ENCODE measurements around the gene SAMSN1. TPM values are rescaled to one million over a fixed set of nuclear protein-coding genes. Genes with fewer than 3 reads are reported as not detected.

SAMSN1 gene
- total and polyA plus RNA-seq, 2 experiments from 2014 or later = 0.82 to 1.7 TPM

DNA sequence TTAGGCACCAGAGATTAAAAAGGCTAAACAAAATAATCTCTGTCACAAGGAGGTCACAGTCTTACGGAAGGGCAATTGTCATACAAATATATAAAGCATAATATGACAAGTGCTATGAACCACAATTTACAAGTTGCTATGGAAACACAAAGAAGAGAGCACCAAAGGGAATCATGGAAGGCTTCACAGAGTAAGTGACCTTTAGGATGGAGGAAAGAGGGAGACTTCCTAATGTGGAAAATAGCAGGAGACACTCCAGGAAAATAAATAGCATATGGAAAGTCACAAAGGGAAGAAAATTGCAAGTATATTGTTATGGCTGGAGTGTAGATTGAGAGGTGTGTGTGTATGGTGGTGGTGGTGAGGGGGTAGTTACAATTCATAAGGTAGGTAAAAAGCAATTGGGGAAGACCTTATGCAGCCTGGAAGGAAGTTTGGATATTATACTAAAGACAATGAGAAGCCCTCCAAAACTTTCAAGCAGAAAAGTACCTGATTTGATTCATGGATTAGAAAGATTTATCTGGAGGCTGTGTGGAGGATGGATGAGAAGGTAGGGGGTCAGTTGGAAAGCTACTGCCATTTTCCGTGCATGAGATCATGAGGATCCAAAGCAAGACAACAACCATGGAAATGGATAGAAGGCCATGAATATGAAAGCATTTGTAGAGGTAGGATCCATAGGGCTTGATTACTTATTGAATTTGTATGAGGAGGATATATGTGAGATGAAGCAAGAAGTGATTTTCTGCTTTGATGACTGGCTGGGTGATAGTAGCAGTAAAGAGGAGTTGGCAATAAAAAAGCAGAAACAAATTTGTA lies 61.7 kb downstream of the SAMSN1 start:
- Histone ChIP-seq H3K9me2 (replicated peaks; ENCODE audit: insufficient read depth) (no peaks in the 10 kb centered on the region), H3K9me3 (ENCODE audit: low read depth) (no peaks in the 10 kb centered on the region)

DNA sequence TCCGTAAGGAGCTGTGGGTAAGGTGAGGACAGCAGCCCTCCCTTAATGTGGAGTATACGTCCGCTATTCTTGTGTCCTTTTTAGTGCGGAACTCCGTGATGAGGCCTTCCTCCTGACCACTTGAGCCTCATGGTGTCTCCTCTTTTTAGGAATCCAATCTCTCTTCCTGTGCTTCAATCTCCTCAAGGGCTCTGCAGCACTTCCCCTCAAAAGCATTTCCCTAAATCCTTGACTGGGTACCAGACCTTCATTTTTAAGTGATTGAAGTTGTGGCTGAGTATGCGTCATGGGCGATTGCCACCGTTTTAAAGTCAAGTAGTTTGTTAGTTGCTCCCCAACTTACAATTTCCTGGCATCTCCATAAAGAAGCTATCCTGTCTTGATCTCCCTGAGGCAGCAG lies 62.8 kb downstream of the SAMSN1 start:
- H3K27ac ChIP-seq = no peak overlapping the region
- H4K20me1 ChIP-seq (ENCODE audit: insufficient read depth, poor library complexity, severe bottlenecking) = no peaks in the 10 kb centered on the region

More for the DNA sequence above, 61.7 kb downstream of the SAMSN1 start:
- H3K27ac ChIP-seq = no peak overlapping the region
- WGBS (ENCODE audit: low lambda C conversion rate, missing lambda C conversion rate) = 85% methylated on average over 2 of the region's 2 CpGs
- no peaks in the 10 kb centered on the region for H3K36me3 ChIP-seq (replicated peaks; ENCODE audit: insufficient read depth, low read depth)
- DNase-seq (ENCODE audit: low spot score) = no peak
- TF ChIP-seq, protein P1, sequence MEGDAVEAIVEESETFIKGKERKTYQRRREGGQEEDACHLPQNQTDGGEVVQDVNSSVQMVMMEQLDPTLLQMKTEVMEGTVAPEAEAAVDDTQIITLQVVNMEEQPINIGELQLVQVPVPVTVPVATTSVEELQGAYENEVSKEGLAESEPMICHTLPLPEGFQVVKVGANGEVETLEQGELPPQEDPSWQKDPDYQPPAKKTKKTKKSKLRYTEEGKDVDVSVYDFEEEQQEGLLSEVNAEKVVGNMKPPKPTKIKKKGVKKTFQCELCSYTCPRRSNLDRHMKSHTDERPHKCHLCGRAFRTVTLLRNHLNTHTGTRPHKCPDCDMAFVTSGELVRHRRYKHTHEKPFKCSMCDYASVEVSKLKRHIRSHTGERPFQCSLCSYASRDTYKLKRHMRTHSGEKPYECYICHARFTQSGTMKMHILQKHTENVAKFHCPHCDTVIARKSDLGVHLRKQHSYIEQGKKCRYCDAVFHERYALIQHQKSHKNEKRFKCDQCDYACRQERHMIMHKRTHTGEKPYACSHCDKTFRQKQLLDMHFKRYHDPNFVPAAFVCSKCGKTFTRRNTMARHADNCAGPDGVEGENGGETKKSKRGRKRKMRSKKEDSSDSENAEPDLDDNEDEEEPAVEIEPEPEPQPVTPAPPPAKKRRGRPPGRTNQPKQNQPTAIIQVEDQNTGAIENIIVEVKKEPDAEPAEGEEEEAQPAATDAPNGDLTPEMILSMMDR (IDR thresholded peaks at IDR 0.05; ENCODE audit: poor library complexity) = no peak
- no peak for TF ChIP-seq EZH2phosphoT487 (IDR thresholded peaks at IDR 0.05; ENCODE audit: low read depth, severe bottlenecking, unreplicated experiment)
- no peak for TF ChIP-seq EZH2 (IDR thresholded peaks at IDR 0.05; ENCODE audit: borderline replicate concordance)
- H3K79me2 ChIP-seq = no peaks in the 10 kb centered on the region
- H4K20me1 ChIP-seq (ENCODE audit: insufficient read depth, poor library complexity, severe bottlenecking) = no peaks in the 10 kb centered on the region
- H2AFZ ChIP-seq = no peak overlapping the region
- no peak overlapping the region for H3K4me2 ChIP-seq
- H3K4me1 ChIP-seq (ENCODE audit: insufficient read depth) = no peaks in the 10 kb centered on the region
- H3K4me3 ChIP-seq = no peak overlapping the region
- H3K27me3 ChIP-seq = no peaks in the 10 kb centered on the region

DNA sequence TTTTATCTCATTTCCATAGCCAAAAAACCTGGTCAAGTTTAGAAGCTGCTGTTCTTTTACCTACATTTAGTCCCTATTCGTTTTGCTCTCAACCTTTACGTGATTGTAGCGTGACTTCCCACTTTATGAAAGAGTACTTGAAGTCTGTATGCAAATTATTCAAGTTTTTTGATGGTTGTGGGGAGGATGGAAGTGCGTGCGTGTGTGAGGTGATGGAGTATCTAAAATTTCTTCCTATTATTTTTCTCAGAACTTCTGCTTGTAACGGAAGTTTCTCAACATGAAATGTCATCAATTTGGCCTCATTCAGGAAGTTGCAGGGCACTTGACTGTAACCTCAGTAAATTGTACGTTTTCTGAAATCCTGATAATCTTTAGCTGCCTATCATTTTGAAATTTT lies 64.0 kb downstream of the SAMSN1 start:
- Histone ChIP-seq H2AFZ (no peak overlapping the region), H3K36me3 (replicated peaks; ENCODE audit: insufficient read depth, low read depth) (no peaks in the 10 kb centered on the region), H3K4me1 (ENCODE audit: insufficient read depth) (no peaks in the 10 kb centered on the region), H3K79me2 (no peaks in the 10 kb centered on the region), H3K27ac (no peak overlapping the region), H3K4me2 (no peak overlapping the region), H3K9me3 (ENCODE audit: low read depth) (no peaks in the 10 kb centered on the region), H3K9me2 (replicated peaks; ENCODE audit: insufficient read depth) (no peaks in the 10 kb centered on the region), H3K4me3 (no peak overlapping the region), H4K20me1 (ENCODE audit: insufficient read depth, poor library complexity, severe bottlenecking) (no peaks in the 10 kb centered on the region), H3K27me3 (no peaks in the 10 kb centered on the region)
- TF ChIP-seq, protein P1 (IDR thresholded peaks at IDR 0.05; ENCODE audit: poor library complexity) = no peak
- TF ChIP-seq EZH2 (IDR thresholded peaks at IDR 0.05; ENCODE audit: borderline replicate concordance) = no peak
- no peak for TF ChIP-seq EZH2phosphoT487 (IDR thresholded peaks at IDR 0.05; ENCODE audit: low read depth, severe bottlenecking, unreplicated experiment)
- 92% methylated on average over 7 of the region's 7 CpGs for WGBS (ENCODE audit: low lambda C conversion rate, missing lambda C conversion rate)
- DNase-seq (ENCODE audit: low spot score) = no peak

More for the DNA sequence above, 62.8 kb downstream of the SAMSN1 start:
- Histone ChIP-seq H3K79me2 (no peaks in the 10 kb centered on the region), H3K36me3 (replicated peaks; ENCODE audit: insufficient read depth, low read depth) (no peaks in the 10 kb centered on the region), H3K27me3 (no peaks in the 10 kb centered on the region), H3K4me3 (no peak overlapping the region), H3K9me2 (replicated peaks; ENCODE audit: insufficient read depth) (no peaks in the 10 kb centered on the region), H3K4me2 (no peak overlapping the region), H3K9me3 (ENCODE audit: low read depth) (no peaks in the 10 kb centered on the region), H2AFZ (no peak overlapping the region), H3K4me1 (ENCODE audit: insufficient read depth) (no peaks in the 10 kb centered on the region)
- TF ChIP-seq EZH2 (IDR thresholded peaks at IDR 0.05; ENCODE audit: borderline replicate concordance) (no peak), EZH2phosphoT487 (IDR thresholded peaks at IDR 0.05; ENCODE audit: low read depth, severe bottlenecking, unreplicated experiment) (no peak)
- TF ChIP-seq, protein P1 (IDR thresholded peaks at IDR 0.05; ENCODE audit: poor library complexity) = no peak
- DNase-seq (ENCODE audit: low spot score) = no peak
- 96% methylated on average over 8 of the region's 8 CpGs for WGBS (ENCODE audit: low lambda C conversion rate, missing lambda C conversion rate)
